K562 (cell line): Measurements from ENCODE around the gene ZNF800. TPM values are rescaled to one million over a fixed set of nuclear protein-coding genes. Genes with fewer than 3 reads are reported as not detected.

Experiments
- CEBPG ChIP-seq, 3 experiments: fragments of 200-800 bp in 1 of 3; sonication (Bioruptor generic) in 1 of 3; sonication (generic) in 1 of 3; formaldehyde crosslinking in 1 of 3; IDR thresholded peaks in 2 of 3; conservative IDR thresholded peaks in 1 of 3; 2 replicates each; pipeline versions ENCODE4 v1.6.1 to v1.8.0; 2016 to 2022; ENCODE audit warnings: missing compliant biosample characterization in 2 of 3, missing genetic modification characterization in 2 of 3, mild to moderate bottlenecking in 1 of 3, missing genetic modification reagents in 1 of 3
- ELF1 ChIP-seq: fragments of 200-800 bp; sonication (Bioruptor generic); IDR thresholded peaks from 2 replicates; pipeline ENCODE4 v1.6.1; 2016; ENCODE audit warnings: missing genetic modification characterization, missing compliant biosample characterization
- ELF4 ChIP-seq: fragments of 450-650 bp; formaldehyde crosslinking; IDR thresholded peaks from 2 replicates; pipeline ENCODE4 v1.4.0; 2022; ENCODE audit warnings: missing genetic modification characterization
- EZH2 ChIP-seq: IDR thresholded peaks from 2 replicates; pipeline ENCODE4 v1.6.1; 2012; ENCODE audit warnings: low read depth, mild to moderate bottlenecking, inconsistent platforms, low read length, borderline replicate concordance
- GTF2F1 ChIP-seq: IDR thresholded peaks from 2 replicates; pipeline ENCODE4 v1.6.1; 2011; ENCODE audit warnings: low read depth, low read length, improper control_type of control experiment
- HDGF ChIP-seq: fragments of 450-650 bp; IDR thresholded peaks from 2 replicates; pipeline ENCODE4 v1.6.1; 2016
- HEY1 ChIP-seq: fragments of 250-450 bp; sonication (Bioruptor Pico); IDR thresholded peaks from 2 replicates; pipeline ENCODE4 v1.5.0; 2020; ENCODE audit warnings: mild to moderate bottlenecking, moderate library complexity, borderline replicate concordance
- RAD51 ChIP-seq: fragments of 450-650 bp; IDR thresholded peaks from 2 replicates; pipeline ENCODE4 v1.7.1; 2016; ENCODE audit warnings: low read depth, mild to moderate bottlenecking, borderline replicate concordance
- RBBP5 ChIP-seq: fragments of 200-600 bp; sonication (generic); IDR thresholded peaks from 2 replicates; pipeline ENCODE4 v1.6.1; 2012; ENCODE audit warnings: borderline replicate concordance, mild to moderate bottlenecking, low read length, control low read depth, inconsistent platforms; ENCODE audit not compliant: insufficient read depth, poor library complexity, severe bottlenecking
- SREBF1 ChIP-seq: fragments of 150-350 bp; IDR thresholded peaks from 2 replicates; pipeline ENCODE4 v1.6.1; 2014; ENCODE audit warnings: antibody characterized with exemption, low read depth, low read length, borderline replicate concordance
- TEAD4 ChIP-seq, 2 experiments: sonication (generic) in 1 of 2; formaldehyde crosslinking in 1 of 2; IDR thresholded peaks; 2 replicates each; pipeline versions ENCODE4 v1.6.1 to v1.8.0; 2012 to 2022; ENCODE audit warnings: borderline replicate concordance in 1 of 2, inconsistent platforms in 1 of 2, low read length in 1 of 2, mild to moderate bottlenecking in 1 of 2, missing genetic modification reagents in 1 of 2
- TGIF2 ChIP-seq: sonication (generic); formaldehyde crosslinking; IDR thresholded peaks from 2 replicates; pipeline ENCODE4 v1.8.1; 2022; ENCODE audit warnings: mild to moderate bottlenecking, missing genetic modification reagents, moderate library complexity
- ZNF586 ChIP-seq: fragments of 450-650 bp; formaldehyde crosslinking; conservative IDR thresholded peaks from 2 replicates; pipeline ENCODE4 v1.4.0; 2020; ENCODE audit warnings: mild to moderate bottlenecking, moderate library complexity
- ZNF764 ChIP-seq: fragments of 250-450 bp; sonication (Bioruptor Pico); IDR thresholded peaks from 2 replicates; pipeline ENCODE4 v1.4.0; 2020; ENCODE audit warnings: low read depth, mild to moderate bottlenecking, moderate library complexity
- polyA plus RNA-seq, 8 experiments: library from polyadenylated mRNA; depleted of rRNA in 4 of 8; stranded (reverse) in 5 of 8; unstranded in 3 of 8; fragments of >200 nt; fragmentation: Nextera tagmentation in 2 of 8; fragmentation: Illumina TruSeq in 1 of 8; extraction: Ambion mirVana in 2 of 8; extraction: Trizol in 1 of 8; gene quantifications; 2 replicates each; pipeline versions ENCODE4 v1.2.1 to v1.2.3, GENCODE V29; 2011 to 2014; ENCODE audit warnings: inconsistent platforms in 1 of 8, missing spikeins in 1 of 8
- total RNA-seq, 7 experiments: library from RNA; depleted of rRNA in 6 of 7; stranded (reverse); fragments of >200 nt in 6 of 7; fragmentation: Illumina TruSeq in 2 of 7; extraction: Trizol in 2 of 7; gene quantifications; 2 replicates each; pipeline versions ENCODE4 v1.2.1 to v1.2.3, GENCODE V29; 2011 to 2021; ENCODE audit warnings: low replicate concordance in 1 of 7
- TF ChIP-seq, protein P1 (sequence below): fragments of 250-450 bp; sonication (Bioruptor Pico); IDR thresholded peaks from 2 replicates; pipeline ENCODE4 v1.4.0; 2020; ENCODE audit warnings: mild to moderate bottlenecking
- TF ChIP-seq, protein P2 (sequence below), 2 experiments: fragments of 450-650 bp; IDR thresholded peaks; 2 replicates each; pipeline ENCODE4 v1.6.1; 2018; ENCODE audit warnings: mild to moderate bottlenecking in 2 of 2, low read depth in 1 of 2; ENCODE audit not compliant: partially characterized antibody in 2 of 2
- TF ChIP-seq, protein P3 (sequence below): fragments of 450-650 bp; IDR thresholded peaks from 2 replicates; pipeline ENCODE4 v1.6.1; 2016; ENCODE audit warnings: low read depth, mild to moderate bottlenecking, moderate library complexity
- TF ChIP-seq, protein P4 (sequence below), 3 experiments: fragments of 200-800 bp in 1 of 3; sonication (Bioruptor generic) in 1 of 3; sonication (generic) in 1 of 3; formaldehyde crosslinking in 1 of 3; IDR thresholded peaks; 2 replicates each; pipeline versions ENCODE4 v1.6.1 to v1.8.0; 2016 to 2022; ENCODE audit warnings: mild to moderate bottlenecking in 2 of 3, missing compliant biosample characterization in 2 of 3, missing genetic modification characterization in 2 of 3, missing genetic modification reagents in 1 of 3

The ZNF800 gene
- total and polyA plus RNA-seq, 9 of the 15 experiments (the other 6 are each of a cell fraction or from before 2014, with no cell fraction given) = 7.5 to 58.3 (median 33.4) TPM

DNA sequence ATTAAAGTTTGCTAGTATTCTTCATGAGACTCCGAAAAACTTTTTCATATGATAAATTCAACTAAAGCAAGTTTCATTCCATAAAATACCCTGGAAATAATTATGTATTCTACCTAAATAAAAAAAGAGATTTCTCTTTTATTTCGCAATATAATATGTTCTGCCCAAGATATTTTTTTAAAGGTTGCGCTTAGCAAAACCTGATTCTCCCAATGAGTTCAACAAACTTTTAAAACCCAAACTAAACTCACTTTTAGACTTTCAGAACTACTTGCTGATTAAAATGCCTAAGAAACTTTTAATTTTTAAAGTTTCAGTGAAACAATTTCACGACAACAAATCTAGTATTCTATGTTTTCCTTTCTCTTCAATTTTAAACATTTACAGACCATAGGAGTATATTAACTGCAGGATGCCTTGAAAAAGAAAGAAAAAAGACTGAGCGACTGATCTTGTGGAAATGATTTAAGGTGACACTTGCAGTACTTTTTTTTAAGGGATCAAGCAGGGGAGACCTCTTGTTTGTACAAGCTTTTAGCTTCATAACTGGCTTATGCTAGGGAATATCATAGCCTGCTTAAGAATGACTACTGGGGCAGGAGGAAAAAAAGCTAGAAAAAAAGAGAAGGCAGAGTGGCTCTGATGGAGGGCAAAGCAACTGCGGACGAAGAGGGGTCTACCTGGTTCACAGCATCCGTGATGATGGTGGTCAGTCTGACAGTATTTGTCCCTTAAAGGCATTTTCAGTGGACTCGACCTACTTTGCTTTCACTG is 1.5 kb downstream of the ZNF800 start (continued):
- TF ChIP-seq ZNF586 (CRISPR knock-in tag) = no peak
- TF ChIP-seq ELF1 (tag) = no peak
- 0 out of 2 replicates have a peak, but pooled peaks have one; percentile 37 for TF ChIP-seq HDGF
- no peak for TF ChIP-seq TGIF2 (CRISPR knock-in tag)
- TF ChIP-seq, protein P1, sequence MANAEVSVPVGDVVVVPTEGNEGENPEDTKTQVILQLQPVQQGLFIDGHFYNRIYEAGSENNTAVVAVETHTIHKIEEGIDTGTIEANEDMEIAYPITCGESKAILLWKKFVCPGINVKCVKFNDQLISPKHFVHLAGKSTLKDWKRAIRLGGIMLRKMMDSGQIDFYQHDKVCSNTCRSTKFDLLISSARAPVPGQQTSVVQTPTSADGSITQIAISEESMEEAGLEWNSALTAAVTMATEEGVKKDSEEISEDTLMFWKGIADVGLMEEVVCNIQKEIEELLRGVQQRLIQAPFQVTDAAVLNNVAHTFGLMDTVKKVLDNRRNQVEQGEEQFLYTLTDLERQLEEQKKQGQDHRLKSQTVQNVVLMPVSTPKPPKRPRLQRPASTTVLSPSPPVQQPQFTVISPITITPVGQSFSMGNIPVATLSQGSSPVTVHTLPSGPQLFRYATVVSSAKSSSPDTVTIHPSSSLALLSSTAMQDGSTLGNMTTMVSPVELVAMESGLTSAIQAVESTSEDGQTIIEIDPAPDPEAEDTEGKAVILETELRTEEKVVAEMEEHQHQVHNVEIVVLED (CRISPR knock-in tag) = no peak
- TF ChIP-seq SREBF1 = no peak
- TF ChIP-seq RBBP5 = no peak
- no peak for TF ChIP-seq HEY1
- no peak for TF ChIP-seq EZH2
- no peak for TF ChIP-seq ELF4 (CRISPR knock-in tag)
- no peak for TF ChIP-seq ZNF764 (CRISPR knock-in tag)
- TF ChIP-seq GTF2F1 = no peak
- TF ChIP-seq, protein P2, sequence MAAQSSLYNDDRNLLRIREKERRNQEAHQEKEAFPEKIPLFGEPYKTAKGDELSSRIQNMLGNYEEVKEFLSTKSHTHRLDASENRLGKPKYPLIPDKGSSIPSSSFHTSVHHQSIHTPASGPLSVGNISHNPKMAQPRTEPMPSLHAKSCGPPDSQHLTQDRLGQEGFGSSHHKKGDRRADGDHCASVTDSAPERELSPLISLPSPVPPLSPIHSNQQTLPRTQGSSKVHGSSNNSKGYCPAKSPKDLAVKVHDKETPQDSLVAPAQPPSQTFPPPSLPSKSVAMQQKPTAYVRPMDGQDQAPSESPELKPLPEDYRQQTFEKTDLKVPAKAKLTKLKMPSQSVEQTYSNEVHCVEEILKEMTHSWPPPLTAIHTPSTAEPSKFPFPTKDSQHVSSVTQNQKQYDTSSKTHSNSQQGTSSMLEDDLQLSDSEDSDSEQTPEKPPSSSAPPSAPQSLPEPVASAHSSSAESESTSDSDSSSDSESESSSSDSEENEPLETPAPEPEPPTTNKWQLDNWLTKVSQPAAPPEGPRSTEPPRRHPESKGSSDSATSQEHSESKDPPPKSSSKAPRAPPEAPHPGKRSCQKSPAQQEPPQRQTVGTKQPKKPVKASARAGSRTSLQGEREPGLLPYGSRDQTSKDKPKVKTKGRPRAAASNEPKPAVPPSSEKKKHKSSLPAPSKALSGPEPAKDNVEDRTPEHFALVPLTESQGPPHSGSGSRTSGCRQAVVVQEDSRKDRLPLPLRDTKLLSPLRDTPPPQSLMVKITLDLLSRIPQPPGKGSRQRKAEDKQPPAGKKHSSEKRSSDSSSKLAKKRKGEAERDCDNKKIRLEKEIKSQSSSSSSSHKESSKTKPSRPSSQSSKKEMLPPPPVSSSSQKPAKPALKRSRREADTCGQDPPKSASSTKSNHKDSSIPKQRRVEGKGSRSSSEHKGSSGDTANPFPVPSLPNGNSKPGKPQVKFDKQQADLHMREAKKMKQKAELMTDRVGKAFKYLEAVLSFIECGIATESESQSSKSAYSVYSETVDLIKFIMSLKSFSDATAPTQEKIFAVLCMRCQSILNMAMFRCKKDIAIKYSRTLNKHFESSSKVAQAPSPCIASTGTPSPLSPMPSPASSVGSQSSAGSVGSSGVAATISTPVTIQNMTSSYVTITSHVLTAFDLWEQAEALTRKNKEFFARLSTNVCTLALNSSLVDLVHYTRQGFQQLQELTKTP (IDR thresholded peaks at IDR 0.05; ENCODE audit: low read depth in 1 of 2, partially characterized antibody in 2 of 2) = peak in 1 of 2 experiments; percentile 44
- TF ChIP-seq TEAD4 (IDR thresholded peaks at IDR 0.05; ENCODE audit: low read length) = no peak
- TF ChIP-seq TEAD4 (CRISPR knock-in tag; IDR thresholded peaks at IDR 0.05; ENCODE audit: borderline replicate concordance) = no peak
- TF ChIP-seq, protein P3, sequence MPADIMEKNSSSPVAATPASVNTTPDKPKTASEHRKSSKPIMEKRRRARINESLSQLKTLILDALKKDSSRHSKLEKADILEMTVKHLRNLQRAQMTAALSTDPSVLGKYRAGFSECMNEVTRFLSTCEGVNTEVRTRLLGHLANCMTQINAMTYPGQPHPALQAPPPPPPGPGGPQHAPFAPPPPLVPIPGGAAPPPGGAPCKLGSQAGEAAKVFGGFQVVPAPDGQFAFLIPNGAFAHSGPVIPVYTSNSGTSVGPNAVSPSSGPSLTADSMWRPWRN = no peak
- TF ChIP-seq CEBPG (CRISPR knock-in tag; IDR thresholded peaks at IDR 0.05) = no peak
- peak in 1 of 2 experiments; percentile 95; a peak in 3 of 4 replicates for TF ChIP-seq CEBPG (tag; conservative IDR thresholded peaks at IDR 0.05 in 1 of 2, IDR thresholded peaks at IDR 0.05 in 1 of 2)
- TF ChIP-seq, protein P4, sequence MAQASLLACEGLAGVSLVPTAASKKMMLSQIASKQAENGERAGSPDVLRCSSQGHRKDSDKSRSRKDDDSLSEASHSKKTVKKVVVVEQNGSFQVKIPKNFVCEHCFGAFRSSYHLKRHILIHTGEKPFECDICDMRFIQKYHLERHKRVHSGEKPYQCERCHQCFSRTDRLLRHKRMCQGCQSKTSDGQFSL (CRISPR knock-in tag; IDR thresholded peaks at IDR 0.05) = no peak
- TF ChIP-seq, protein P4 (tag; IDR thresholded peaks at IDR 0.05) = no peak
- no peak for TF ChIP-seq RAD51
